PC-3 (cell line): Measurements from ENCODE around the gene USHBP1.

Source experiments
- EZH2phosphoT487 ChIP-seq: fragments of 300-600 bp; sonication (generic); IDR thresholded peaks from 2 replicates; pipeline ENCODE4 v1.6.1; 2018; ENCODE audit warnings: mild to moderate bottlenecking, antibody characterized with exemption, low read length, borderline replicate concordance
- TF ChIP-seq, protein P1 (sequence below): fragments of 300-600 bp; sonication (generic); conservative IDR thresholded peaks from 2 replicates; pipeline ENCODE4 v1.5.1; 2017; ENCODE audit warnings: antibody characterized with exemption, low read depth, mild to moderate bottlenecking, low read length

DNA sequence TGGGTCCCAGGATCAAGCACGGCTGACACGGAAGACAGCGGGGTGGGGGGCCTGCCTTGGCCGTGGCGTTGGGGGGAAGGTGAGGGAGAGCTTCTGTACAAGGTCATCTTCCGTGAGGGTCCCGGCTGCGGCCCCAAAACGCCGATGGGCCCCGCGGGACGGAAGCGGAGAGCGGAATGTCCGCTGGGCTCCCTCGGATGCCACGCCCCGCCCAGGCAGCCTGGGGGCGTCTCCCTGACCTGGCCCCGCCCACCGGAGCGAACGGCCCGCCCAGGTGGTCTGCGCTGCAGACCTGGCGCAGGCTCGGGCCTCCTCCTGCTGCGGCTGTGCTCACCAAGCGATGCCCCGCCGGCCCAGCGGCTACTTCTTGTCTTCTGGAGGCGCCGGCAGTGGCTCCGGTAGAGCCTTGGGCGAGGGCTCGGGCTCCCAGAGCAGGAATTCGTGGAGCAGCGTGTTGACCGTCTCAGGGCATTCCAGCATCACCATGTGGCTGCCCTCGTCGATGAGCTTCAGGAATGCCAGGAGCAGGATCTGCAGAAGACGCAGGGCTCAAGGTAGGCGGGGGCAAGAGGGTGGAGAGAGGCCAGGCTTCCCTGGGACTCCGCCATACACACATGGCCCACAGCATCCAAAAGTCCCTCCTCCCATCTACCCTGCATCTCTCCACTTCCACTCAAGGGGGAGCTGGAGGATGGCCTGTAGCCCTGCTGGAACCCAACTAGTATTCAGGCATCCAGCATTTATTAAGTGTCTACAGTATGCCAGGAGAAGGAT is 27.9 kb upstream of the USHBP1 start:
- TF ChIP-seq, protein P1, sequence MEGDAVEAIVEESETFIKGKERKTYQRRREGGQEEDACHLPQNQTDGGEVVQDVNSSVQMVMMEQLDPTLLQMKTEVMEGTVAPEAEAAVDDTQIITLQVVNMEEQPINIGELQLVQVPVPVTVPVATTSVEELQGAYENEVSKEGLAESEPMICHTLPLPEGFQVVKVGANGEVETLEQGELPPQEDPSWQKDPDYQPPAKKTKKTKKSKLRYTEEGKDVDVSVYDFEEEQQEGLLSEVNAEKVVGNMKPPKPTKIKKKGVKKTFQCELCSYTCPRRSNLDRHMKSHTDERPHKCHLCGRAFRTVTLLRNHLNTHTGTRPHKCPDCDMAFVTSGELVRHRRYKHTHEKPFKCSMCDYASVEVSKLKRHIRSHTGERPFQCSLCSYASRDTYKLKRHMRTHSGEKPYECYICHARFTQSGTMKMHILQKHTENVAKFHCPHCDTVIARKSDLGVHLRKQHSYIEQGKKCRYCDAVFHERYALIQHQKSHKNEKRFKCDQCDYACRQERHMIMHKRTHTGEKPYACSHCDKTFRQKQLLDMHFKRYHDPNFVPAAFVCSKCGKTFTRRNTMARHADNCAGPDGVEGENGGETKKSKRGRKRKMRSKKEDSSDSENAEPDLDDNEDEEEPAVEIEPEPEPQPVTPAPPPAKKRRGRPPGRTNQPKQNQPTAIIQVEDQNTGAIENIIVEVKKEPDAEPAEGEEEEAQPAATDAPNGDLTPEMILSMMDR = peak; percentile 56; the same call in 1 of the 2 replicates
- TF ChIP-seq EZH2phosphoT487 = no peak
